Measurements from ENCODE around the gene AP2A1. TPM values are rescaled to one million over a fixed set of nuclear protein-coding genes. Genes with fewer than 3 reads are reported as not detected.

The AP2A1 gene
- total and polyA plus RNA-seq, 9 of the 15 experiments (the other 6 are each of a cell fraction or from before 2014, with no cell fraction given) = 0.55 to 150 (median 31.9) TPM

DNA sequence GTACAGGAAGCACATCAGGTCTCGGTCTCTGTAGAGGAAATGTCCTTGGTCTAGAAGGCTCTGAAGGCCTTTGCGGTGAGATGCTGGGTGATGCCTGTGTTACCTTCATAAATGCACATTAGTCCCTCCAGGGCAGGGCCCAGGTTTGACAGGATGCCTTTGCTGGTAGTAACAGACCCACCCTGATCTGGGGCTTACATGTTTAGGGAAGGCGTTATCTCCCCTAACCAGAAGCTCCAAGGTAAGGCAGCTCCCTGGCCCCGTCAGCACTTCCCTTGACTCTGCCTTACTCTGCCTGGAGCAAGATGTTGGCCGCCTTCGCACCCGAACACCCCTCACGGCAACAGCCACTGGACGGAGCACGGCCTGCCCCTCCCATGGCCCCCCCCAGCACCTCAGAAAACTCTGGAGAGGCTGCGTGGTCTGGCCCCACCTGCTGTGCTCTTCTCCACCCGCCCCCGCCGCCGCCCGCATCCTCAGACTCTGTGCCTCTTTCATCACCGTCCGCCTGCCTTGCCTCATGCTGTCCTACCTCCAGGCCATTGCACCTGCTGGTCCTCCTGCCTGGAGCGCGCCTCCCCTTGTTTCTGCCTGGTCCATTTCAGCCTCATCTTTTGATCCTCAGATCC, 9.1 kb downstream of the AP2A1 start (continued):
- TF ChIP-seq, protein P1, sequence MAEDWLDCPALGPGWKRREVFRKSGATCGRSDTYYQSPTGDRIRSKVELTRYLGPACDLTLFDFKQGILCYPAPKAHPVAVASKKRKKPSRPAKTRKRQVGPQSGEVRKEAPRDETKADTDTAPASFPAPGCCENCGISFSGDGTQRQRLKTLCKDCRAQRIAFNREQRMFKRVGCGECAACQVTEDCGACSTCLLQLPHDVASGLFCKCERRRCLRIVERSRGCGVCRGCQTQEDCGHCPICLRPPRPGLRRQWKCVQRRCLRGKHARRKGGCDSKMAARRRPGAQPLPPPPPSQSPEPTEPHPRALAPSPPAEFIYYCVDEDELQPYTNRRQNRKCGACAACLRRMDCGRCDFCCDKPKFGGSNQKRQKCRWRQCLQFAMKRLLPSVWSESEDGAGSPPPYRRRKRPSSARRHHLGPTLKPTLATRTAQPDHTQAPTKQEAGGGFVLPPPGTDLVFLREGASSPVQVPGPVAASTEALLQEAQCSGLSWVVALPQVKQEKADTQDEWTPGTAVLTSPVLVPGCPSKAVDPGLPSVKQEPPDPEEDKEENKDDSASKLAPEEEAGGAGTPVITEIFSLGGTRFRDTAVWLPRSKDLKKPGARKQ (CRISPR knock-in tag; IDR thresholded peaks at IDR 0.05) = no peak
- TF ChIP-seq BHLHE40 (IDR thresholded peaks at IDR 0.05; ENCODE audit: low read length) = no peak
- TF ChIP-seq SP1 (CRISPR knock-in tag; IDR thresholded peaks at IDR 0.05) = 0 out of 2 replicates have a peak, but pooled peaks have one; percentile 27
- no peak for TF ChIP-seq CAMTA2 (CRISPR knock-in tag; conservative IDR thresholded peaks at IDR 0.05)
- TF ChIP-seq HDAC2 (IDR thresholded peaks at IDR 0.05) = no peak
- no peak for TF ChIP-seq JUNB (CRISPR knock-in tag; conservative IDR thresholded peaks at IDR 0.05)
- TF ChIP-seq, protein P2, sequence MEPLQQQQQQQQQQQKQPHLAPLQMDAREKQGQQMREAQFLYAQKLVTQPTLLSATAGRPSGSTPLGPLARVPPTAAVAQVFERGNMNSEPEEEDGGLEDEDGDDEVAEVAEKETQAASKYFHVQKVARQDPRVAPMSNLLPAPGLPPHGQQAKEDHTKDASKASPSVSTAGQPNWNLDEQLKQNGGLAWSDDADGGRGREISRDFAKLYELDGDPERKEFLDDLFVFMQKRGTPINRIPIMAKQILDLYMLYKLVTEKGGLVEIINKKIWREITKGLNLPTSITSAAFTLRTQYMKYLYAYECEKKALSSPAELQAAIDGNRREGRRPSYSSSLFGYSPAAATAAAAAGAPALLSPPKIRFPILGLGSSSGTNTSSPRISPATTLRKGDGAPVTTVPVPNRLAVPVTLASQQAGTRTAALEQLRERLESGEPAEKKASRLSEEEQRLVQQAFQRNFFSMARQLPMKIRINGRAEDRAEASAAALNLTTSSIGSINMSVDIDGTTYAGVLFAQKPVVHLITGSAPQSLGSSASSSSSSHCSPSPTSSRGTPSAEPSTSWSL (CRISPR knock-in tag; IDR thresholded peaks at IDR 0.05; ENCODE audit: borderline replicate concordance) = no peak
- peak; percentile 80 for TF ChIP-seq SMARCA4 (IDR thresholded peaks at IDR 0.05)
- peak; percentile 60 for TF ChIP-seq RBFOX2 (IDR thresholded peaks at IDR 0.05; ENCODE audit: low read depth, low read length)
- TF ChIP-seq NFATC3 (IDR thresholded peaks at IDR 0.05) = no peak
- TF ChIP-seq, protein P3, sequence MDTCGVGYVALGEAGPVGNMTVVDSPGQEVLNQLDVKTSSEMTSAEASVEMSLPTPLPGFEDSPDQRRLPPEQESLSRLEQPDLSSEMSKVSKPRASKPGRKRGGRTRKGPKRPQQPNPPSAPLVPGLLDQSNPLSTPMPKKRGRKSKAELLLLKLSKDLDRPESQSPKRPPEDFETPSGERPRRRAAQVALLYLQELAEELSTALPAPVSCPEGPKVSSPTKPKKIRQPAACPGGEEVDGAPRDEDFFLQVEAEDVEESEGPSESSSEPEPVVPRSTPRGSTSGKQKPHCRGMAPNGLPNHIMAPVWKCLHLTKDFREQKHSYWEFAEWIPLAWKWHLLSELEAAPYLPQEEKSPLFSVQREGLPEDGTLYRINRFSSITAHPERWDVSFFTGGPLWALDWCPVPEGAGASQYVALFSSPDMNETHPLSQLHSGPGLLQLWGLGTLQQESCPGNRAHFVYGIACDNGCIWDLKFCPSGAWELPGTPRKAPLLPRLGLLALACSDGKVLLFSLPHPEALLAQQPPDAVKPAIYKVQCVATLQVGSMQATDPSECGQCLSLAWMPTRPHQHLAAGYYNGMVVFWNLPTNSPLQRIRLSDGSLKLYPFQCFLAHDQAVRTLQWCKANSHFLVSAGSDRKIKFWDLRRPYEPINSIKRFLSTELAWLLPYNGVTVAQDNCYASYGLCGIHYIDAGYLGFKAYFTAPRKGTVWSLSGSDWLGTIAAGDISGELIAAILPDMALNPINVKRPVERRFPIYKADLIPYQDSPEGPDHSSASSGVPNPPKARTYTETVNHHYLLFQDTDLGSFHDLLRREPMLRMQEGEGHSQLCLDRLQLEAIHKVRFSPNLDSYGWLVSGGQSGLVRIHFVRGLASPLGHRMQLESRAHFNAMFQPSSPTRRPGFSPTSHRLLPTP (IDR thresholded peaks at IDR 0.05; ENCODE audit: borderline replicate concordance, extremely low read depth, insufficient read length) = no peak
- no peak for TF ChIP-seq ATF1 (CRISPR knock-in tag; IDR thresholded peaks at IDR 0.05)
- peak; percentile 18; the same call in 1 of the 2 replicates for TF ChIP-seq ATF1 (tag; IDR thresholded peaks at IDR 0.05)
- TF ChIP-seq TCF3 (CRISPR knock-in tag; IDR thresholded peaks at IDR 0.05) = peak; percentile 97
- TF ChIP-seq, protein P4, sequence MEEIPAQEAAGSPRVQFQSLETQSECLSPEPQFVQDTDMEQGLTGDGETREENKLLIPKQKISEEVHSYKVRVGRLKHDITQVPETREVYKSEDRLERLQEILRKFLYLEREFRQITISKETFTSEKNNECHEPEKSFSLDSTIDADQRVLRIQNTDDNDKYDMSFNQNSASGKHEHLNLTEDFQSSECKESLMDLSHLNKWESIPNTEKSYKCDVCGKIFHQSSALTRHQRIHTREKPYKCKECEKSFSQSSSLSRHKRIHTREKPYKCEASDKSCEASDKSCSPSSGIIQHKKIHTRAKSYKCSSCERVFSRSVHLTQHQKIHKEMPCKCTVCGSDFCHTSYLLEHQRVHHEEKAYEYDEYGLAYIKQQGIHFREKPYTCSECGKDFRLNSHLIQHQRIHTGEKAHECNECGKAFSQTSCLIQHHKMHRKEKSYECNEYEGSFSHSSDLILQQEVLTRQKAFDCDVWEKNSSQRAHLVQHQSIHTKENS (CRISPR knock-in tag; IDR thresholded peaks at IDR 0.05) = no peak
- TF ChIP-seq CREM (IDR thresholded peaks at IDR 0.05; ENCODE audit: low read depth) = peak; percentile 57; the same call in 1 of the 2 replicates
- peak; percentile 93 for TF ChIP-seq CBFA2T3 (IDR thresholded peaks at IDR 0.05)
- no peak for TF ChIP-seq SIN3B (IDR thresholded peaks at IDR 0.05; ENCODE audit: low read depth)
- peak; percentile 18 for TF ChIP-seq CCNT2 (IDR thresholded peaks at IDR 0.05; ENCODE audit: borderline replicate concordance, extremely low read depth, insufficient read length, low read depth, low read length)
- TF ChIP-seq, protein P5, sequence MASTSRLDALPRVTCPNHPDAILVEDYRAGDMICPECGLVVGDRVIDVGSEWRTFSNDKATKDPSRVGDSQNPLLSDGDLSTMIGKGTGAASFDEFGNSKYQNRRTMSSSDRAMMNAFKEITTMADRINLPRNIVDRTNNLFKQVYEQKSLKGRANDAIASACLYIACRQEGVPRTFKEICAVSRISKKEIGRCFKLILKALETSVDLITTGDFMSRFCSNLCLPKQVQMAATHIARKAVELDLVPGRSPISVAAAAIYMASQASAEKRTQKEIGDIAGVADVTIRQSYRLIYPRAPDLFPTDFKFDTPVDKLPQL (IDR thresholded peaks at IDR 0.05; ENCODE audit: extremely low read depth, insufficient read length) = no peak
- TF ChIP-seq POLR2H (tag; IDR thresholded peaks at IDR 0.05; ENCODE audit: low read depth) = no peak
- peak; percentile 93 for TF ChIP-seq ZEB2 (IDR thresholded peaks at IDR 0.05)
- TF ChIP-seq TCF7L2 (IDR thresholded peaks at IDR 0.05; ENCODE audit: low read depth, low read length) = no peak
